ENCODE measurements around the gene CAMKK1.

GRCh38 chr17:3903881-3904290 is 11.0 kb upstream of the CAMKK1 start:
- TF ChIP-seq CTCF (IDR thresholded peaks at IDR 0.05) (no peak), POLR2A (IDR thresholded peaks at IDR 0.05) (peak; percentile 62 to 82 (median 74))
